Measurements from ENCODE around the gene UST.

The UST gene

DNA sequence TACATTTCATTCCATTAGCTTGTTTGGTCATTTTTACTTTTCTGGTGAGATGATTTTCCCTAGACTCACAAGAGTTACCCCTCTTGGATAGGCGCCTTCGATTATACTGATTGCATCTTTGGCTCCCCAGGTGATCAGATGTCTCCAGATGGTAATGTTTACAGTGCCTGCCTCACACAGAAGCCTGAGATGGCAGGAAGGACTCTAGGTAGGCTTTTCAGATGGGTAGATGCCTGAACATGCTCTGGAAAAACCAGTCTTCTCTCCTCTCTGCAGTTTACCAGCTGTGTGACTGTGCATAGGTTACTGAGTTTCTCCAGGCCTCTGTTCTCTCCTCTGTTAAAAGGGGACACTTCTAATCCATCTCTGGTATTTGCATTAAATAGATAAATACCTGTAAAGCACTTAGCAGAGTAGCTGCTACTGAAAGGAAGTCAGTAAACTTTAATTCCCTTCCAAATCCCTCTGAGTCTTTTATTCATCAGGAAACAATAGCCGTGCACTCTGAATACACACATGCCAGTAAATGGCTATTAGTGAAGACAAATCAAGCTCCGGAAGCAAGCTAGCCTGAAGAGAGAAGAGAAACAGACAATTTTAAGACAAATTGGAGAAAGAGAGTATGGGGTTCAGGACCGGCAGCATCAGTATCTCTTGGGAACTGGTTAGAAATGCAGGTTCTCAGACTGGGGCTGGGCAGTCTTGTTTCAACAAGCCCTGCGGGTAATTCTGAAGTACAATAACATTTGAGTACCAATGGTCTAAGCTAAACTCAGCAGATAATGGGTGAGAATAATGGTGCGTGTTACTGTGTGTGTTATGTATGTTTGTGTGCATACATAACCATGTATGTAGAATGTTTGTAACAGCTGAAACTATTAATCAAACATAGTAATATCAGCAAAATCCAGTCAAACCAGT is 139.4 kb downstream of the UST start:
- Histone ChIP-seq H3K27me3 (no peaks in the 10 kb centered on the region), H3K9ac (no peak overlapping the region), H3K4me3 (no peak overlapping the region), H3K4me2 (peak overlapping the region in 3 of 11 experiments; percentile 17 to 48 (median 27); a peak in 5 of 22 replicates), H3K27ac (no peak overlapping the region), H4K20me1 (peaks cover 0 to 57% (median 0%) of the 10 kb centered on the region in 11 experiments; a peak in 6 of 22 replicates), H3K9me3 (replicated peaks in 1 of 11) (peaks cover 0 to 10% (median 4%) of the 10 kb centered on the region in 11 experiments; a peak in 7 of 22 replicates), H3K36me3 (peaks cover 0 to 42% (median 14%) of the 10 kb centered on the region in 11 experiments; a peak in 14 of 22 replicates), H3K4me1 (peaks cover 17 to 53% (median 33%) of the 10 kb centered on the region in 10 experiments; a peak in 19 of 20 replicates)
- TF ChIP-seq Cebpa-rat (IDR thresholded peaks at IDR 0.05), result no peak

DNA sequence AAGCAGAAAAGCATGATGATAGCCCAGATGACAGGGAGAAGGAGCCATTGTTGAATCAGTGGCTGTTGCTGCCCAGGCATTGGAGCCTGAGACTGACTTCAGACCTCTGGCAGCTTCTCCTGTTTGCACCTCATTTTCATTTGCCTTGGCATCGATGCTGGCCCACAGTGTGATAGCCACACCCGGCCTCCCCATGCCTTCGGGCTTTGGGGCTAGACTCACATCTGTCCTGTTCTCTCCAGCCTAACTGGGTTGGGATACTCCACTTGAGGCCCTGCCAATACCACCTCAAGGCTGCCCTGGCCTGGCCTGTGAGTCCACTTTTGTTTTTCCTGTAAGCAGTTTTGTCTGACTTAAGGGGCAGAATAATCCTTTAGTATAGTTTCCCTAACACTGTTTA is 140.4 kb downstream of the UST start:
- Histone ChIP-seq H3K9ac (no peak overlapping the region), H3K36me3 (peaks cover 0 to 51% (median 14%) of the 10 kb centered on the region in 11 experiments; a peak in 14 of 22 replicates), H3K9me3 (replicated peaks in 1 of 11) (peaks cover 0 to 10% (median 4%) of the 10 kb centered on the region in 11 experiments; a peak in 7 of 22 replicates), H4K20me1 (peaks cover 0 to 47% (median 0%) of the 10 kb centered on the region in 11 experiments; a peak in 6 of 22 replicates), H3K27ac (no peak overlapping the region), H3K4me2 (no peak overlapping the region), H3K27me3 (no peaks in the 10 kb centered on the region), H3K4me1 (peaks cover 18 to 53% (median 35%) of the 10 kb centered on the region in 10 experiments; a peak in 19 of 20 replicates), H3K4me3 (no peak overlapping the region)
- no peak for TF ChIP-seq Cebpa-rat (IDR thresholded peaks at IDR 0.05)

DNA sequence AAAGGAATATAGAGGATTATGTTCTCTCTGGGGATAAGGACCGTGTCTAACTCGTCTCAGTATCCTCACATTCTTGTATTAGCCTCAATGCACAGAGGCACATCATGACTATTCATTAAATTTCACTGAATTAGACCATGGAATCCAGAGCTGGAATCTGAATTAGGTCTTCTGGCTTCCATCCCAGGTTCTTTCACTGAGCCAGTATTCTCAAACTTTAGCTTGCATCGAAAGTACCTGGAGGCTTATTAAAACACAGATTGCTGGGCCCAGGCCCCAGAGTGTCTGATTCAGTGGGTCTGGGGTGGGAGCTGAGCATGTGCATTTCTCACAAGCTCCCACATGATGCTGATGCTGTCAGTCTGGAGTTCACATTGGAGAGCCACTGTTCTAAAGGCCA is 142.0 kb downstream of the UST start:
- Histone ChIP-seq H3K36me3 (peaks cover 0 to 64% (median 14%) of the 10 kb centered on the region in 11 experiments; a peak in 14 of 22 replicates), H3K4me3 (no peak overlapping the region), H3K4me1 (peaks cover 14 to 39% (median 26%) of the 10 kb centered on the region in 10 experiments; a peak in 19 of 20 replicates), H3K4me2 (peak overlapping the region in 1 of 11 experiments; percentile 17; a peak in 1 of 22 replicates), H4K20me1 (peaks cover 0 to 33% (median 0%) of the 10 kb centered on the region in 11 experiments; a peak in 6 of 22 replicates), H3K9ac (no peak overlapping the region), H3K27me3 (no peaks in the 10 kb centered on the region), H3K27ac (no peak overlapping the region), H3K9me3 (replicated peaks in 1 of 11) (peaks cover 0 to 10% (median 4%) of the 10 kb centered on the region in 11 experiments; a peak in 7 of 22 replicates)
- no peak for TF ChIP-seq Cebpa-rat (IDR thresholded peaks at IDR 0.05)

DNA sequence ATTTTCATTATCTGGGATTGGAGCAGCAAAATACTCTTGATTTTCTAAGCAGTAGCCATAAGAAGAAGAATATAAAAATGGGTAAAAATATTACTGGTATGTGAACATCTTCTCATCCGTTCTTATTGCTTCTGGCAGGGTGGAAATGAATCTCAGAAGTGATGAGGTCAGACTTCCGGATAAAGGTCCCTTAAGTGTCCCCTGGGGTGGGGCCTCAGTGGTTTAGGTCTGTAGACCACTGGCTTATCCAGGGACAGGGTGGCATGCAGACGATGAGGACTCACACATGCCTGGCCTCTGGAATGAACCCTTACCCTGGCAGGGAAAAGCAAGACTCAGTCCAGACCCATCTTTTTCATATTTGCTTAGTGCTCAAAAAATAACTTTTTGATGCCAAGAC is 143.3 kb downstream of the UST start:
- Histone ChIP-seq H3K4me1 (peaks cover 8 to 26% (median 19%) of the 10 kb centered on the region in 10 experiments; a peak in 19 of 20 replicates), H3K9me3 (replicated peaks in 1 of 11) (peaks cover 0 to 13% (median 4%) of the 10 kb centered on the region in 11 experiments; a peak in 7 of 22 replicates), H3K36me3 (peaks cover 0 to 71% (median 14%) of the 10 kb centered on the region in 11 experiments; a peak in 14 of 22 replicates), H4K20me1 (peaks cover 0 to 21% (median 0%) of the 10 kb centered on the region in 11 experiments; a peak in 6 of 22 replicates), H3K9ac (no peak overlapping the region), H3K27ac (no peak overlapping the region), H3K4me2 (peak overlapping the region in 5 of 11 experiments; percentile 16 to 35 (median 25); a peak in 5 of 22 replicates), H3K4me3 (no peak overlapping the region), H3K27me3 (no peaks in the 10 kb centered on the region)
- TF ChIP-seq Cebpa-rat (IDR thresholded peaks at IDR 0.05), result no peak

DNA sequence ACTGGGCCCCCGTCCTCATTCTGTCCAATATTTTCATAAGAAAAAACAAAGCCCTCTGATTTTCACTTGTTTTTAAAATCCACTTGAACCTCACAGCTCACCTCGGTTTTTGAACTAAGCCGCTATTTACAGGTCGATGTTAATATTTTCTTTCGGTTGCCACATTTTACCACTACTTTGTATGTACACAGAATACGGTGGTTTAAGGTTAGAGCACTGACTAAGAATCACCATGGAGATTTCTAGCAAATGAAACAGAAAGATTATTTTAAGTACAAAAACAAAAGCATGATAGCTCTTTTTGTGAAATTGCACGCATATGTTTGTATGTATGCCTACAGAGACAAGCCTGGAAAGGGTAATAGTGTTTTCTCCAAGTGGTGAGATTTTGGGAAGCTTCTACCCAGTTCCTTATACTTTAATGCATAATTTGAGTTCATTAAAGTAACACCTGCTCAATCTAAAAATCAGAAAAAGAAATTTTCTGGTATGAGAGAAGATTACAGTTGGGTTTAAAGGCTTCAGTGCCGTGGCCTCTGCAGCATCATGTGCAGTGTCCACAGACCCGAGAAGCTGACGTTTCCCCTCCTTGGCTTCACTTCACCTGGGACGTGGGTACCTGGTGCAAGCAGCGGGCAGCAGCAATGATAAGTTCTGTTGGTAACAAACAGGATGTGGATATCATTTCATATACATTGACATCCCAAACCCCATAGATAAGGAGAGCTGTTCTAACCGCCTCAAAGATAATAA is 144.0 kb downstream of the UST start:
- Histone ChIP-seq H3K27me3 (no peaks in the 10 kb centered on the region), H3K4me3 (no peak overlapping the region), H4K20me1 (peaks cover 0 to 13% (median 0%) of the 10 kb centered on the region in 11 experiments; a peak in 6 of 22 replicates), H3K4me2 (peak overlapping the region in 2 of 11 experiments; percentile 28 to 30; a peak in 4 of 22 replicates), H3K9ac (no peak overlapping the region), H3K9me3 (replicated peaks in 1 of 11) (peaks cover 0 to 13% (median 4%) of the 10 kb centered on the region in 11 experiments; a peak in 10 of 22 replicates), H3K27ac (no peak overlapping the region), H3K36me3 (peaks cover 0 to 78% (median 14%) of the 10 kb centered on the region in 11 experiments; a peak in 14 of 22 replicates), H3K4me1 (peaks cover 8 to 23% (median 16%) of the 10 kb centered on the region in 10 experiments; a peak in 19 of 20 replicates)
- no peak for TF ChIP-seq Cebpa-rat (IDR thresholded peaks at IDR 0.05)

DNA sequence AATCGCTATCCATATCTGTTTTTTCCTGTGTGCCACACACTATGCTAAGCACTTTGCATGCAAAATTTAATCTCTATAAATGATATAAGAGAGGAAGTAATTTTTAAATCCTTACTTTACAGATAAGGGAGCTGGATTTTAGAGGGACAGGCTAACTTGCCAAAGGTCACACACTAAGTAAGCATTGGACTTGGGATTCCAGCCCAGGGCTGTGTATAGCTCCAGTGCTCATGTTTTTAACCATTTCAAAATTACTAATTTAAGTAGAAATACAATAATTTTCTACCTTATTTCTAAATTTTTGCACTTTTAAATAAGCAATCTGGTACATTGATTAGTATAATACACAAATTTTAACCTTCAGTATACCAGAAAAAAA is 144.6 kb downstream of the UST start:
- Histone ChIP-seq H3K27me3 (no peaks in the 10 kb centered on the region), H4K20me1 (peaks cover 0 to 8% (median 0%) of the 10 kb centered on the region in 11 experiments; a peak in 2 of 22 replicates), H3K9me3 (replicated peaks in 1 of 11) (peaks cover 0 to 13% (median 4%) of the 10 kb centered on the region in 11 experiments; a peak in 10 of 22 replicates), H3K4me2 (peak overlapping the region in 2 of 11 experiments; percentile 28 to 30; a peak in 3 of 22 replicates), H3K36me3 (peaks cover 0 to 78% (median 14%) of the 10 kb centered on the region in 11 experiments; a peak in 14 of 22 replicates), H3K27ac (no peak overlapping the region), H3K4me3 (no peak overlapping the region), H3K4me1 (peaks cover 8 to 23% (median 14%) of the 10 kb centered on the region in 10 experiments; a peak in 18 of 20 replicates), H3K9ac (no peak overlapping the region)
- no peak for TF ChIP-seq Cebpa-rat (IDR thresholded peaks at IDR 0.05)

DNA sequence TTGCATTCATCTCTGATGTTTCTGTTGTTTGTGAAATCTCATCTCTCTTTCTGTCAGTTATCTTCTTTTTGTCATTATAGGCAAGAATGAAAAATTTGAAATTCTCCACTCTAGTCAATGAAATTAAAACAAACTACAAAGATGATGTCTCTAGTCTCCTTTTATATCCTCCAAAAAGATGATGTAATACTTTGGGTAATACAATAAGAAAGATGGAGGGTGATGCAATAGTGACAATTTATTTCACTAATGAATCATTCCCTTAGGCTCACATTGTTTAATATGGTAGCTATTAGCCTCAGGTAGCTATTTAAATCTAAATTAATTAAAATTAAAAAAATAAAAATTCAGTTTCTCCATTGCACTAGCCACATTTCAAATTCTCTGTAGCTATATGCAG is 145.4 kb downstream of the UST start:
- Histone ChIP-seq H3K27me3 (no peaks in the 10 kb centered on the region), H3K9me3 (replicated peaks in 1 of 11) (peaks cover 0 to 13% (median 4%) of the 10 kb centered on the region in 11 experiments; a peak in 10 of 22 replicates)
- TF ChIP-seq Cebpa-rat (IDR thresholded peaks at IDR 0.05), result 0 out of 22 replicates have a peak, but pooled peaks of 1 of the 11 experiments have one; percentile 20

DNA sequence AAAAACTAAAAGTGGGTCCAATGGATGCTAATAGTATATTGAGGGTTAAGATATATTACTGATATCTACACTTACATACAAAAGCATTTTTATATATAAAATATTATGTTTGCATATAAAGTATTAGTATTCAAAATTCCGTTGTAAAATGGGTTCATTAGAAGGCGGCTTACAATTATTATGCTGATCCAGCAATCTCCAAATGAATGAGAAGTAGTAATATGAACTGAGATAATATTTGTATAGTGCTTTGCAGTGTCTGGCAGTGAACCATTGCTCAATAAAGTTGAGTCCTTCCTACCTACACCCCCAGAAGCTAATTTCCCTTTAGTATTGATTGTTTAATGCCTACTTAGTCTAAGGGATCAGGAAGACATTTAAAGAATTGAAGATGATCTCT is 146.2 kb downstream of the UST start:
- Histone ChIP-seq H3K4me2 (no peak overlapping the region), H3K27me3 (no peaks in the 10 kb centered on the region), H3K4me1 (peaks cover 8 to 26% (median 15%) of the 10 kb centered on the region in 10 experiments; a peak in 18 of 20 replicates), H3K36me3 (peaks cover 0 to 66% (median 5%) of the 10 kb centered on the region in 11 experiments; a peak in 12 of 22 replicates), H3K4me3 (no peak overlapping the region), H3K9me3 (replicated peaks in 1 of 11) (peaks cover 0 to 11% (median 4%) of the 10 kb centered on the region in 11 experiments; a peak in 9 of 22 replicates), H3K27ac (no peak overlapping the region), H3K9ac (no peak overlapping the region), H4K20me1 (no peaks in the 10 kb centered on the region; a peak in 1 of 22 replicates)
- TF ChIP-seq Cebpa-rat (IDR thresholded peaks at IDR 0.05), result no peak

More for the DNA sequence above, 145.4 kb downstream of the UST start:
- H4K20me1 ChIP-seq, result peaks cover 0 to 1% (median 0%) of the 10 kb centered on the region in 11 experiments; a peak in 2 of 22 replicates
- peaks cover 8 to 23% (median 14%) of the 10 kb centered on the region in 10 experiments; a peak in 18 of 20 replicates for H3K4me1 ChIP-seq
- no peak overlapping the region for H3K27ac ChIP-seq
- H3K9ac ChIP-seq, result no peak overlapping the region
- H3K36me3 ChIP-seq, result peaks cover 0 to 74% (median 11%) of the 10 kb centered on the region in 11 experiments; a peak in 13 of 22 replicates
- H3K4me3 ChIP-seq, result no peak overlapping the region
- no peak overlapping the region for H3K4me2 ChIP-seq

Data from BLaER1 treated with 17β-estradiol and CSF1 and Interleukin-3, amounts not matched to agents 10 nM and 100 nM (cell line).